Measurements from ENCODE around the gene CLDN14. TPM values are rescaled to one million over a fixed set of nuclear protein-coding genes. Genes with fewer than 3 reads are reported as not detected.

CLDN14 gene
- total RNA-seq, 4 donors from 2014 or later: 0.20 TPM; not detected in 3

- Histone ChIP-seq H3K4me3 (no peak overlapping the region), H3K27ac (no peak overlapping the region), H3K27me3 (no peaks in the 10 kb centered on the region), H3K36me3 (no peaks in the 10 kb centered on the region), H3K4me1 (peaks cover 0 to 6% of the 10 kb centered on the region in 2 donors), H3K9me3 (no peaks in the 10 kb centered on the region)
- DNase-seq: no peak
- in situ Hi-C loops (cut with MboI; ENCODE audit: low sequenced_read_pairs in 4 of 4) (no loop called here), intact Hi-C loops (cut with DNase I; ENCODE audit: low total_unique reads) (no loop called here)
- no peak for TF ChIP-seq POLR2A (IDR thresholded peaks at IDR 0.05)
- TF ChIP-seq CTCF (IDR thresholded peaks at IDR 0.05 in 4 of 5, conservative IDR thresholded peaks at IDR 0.05 in 1 of 5): no peak
- ATAC-seq: no peak
Observed at GRCh38 chr21:36482181-36482580, 2.3 kb upstream of the CLDN14 start.

- Histone ChIP-seq H3K27me3 (no peaks in the 10 kb centered on the region), H3K4me3 (no peak overlapping the region), H3K9me3 (no peaks in the 10 kb centered on the region), H3K27ac (no peak overlapping the region), H3K4me1 (peaks cover 0 to 6% of the 10 kb centered on the region in 2 donors), H3K36me3 (no peaks in the 10 kb centered on the region)
- TF ChIP-seq CTCF (IDR thresholded peaks at IDR 0.05 in 4 of 5, conservative IDR thresholded peaks at IDR 0.05 in 1 of 5): no peak
- TF ChIP-seq POLR2A (IDR thresholded peaks at IDR 0.05): no peak
- DNase-seq (no peak), ATAC-seq (no peak)
- in situ Hi-C loops (cut with MboI; ENCODE audit: low sequenced_read_pairs in 4 of 4): no loop called here
- intact Hi-C loops (cut with DNase I; ENCODE audit: low total_unique reads): no loop called here
Observed at GRCh38 chr21:36481639-36482038, 1.7 kb upstream of the CLDN14 start.

GRCh38 chr21:36480618-36481017 lies 696 bp upstream of the CLDN14 start:
- TF ChIP-seq CTCF (IDR thresholded peaks at IDR 0.05 in 4 of 5, conservative IDR thresholded peaks at IDR 0.05 in 1 of 5) (no peak), POLR2A (IDR thresholded peaks at IDR 0.05) (no peak)
- H3K9me3 ChIP-seq: no peaks in the 10 kb centered on the region
- no peak for ATAC-seq

GRCh38 chr21:36478941-36479340 lies 981 bp downstream of the CLDN14 start:
- no peak overlapping the region for H3K27ac ChIP-seq
- TF ChIP-seq POLR2A (IDR thresholded peaks at IDR 0.05): no peak
- ATAC-seq (no peak), DNase-seq (no peak)
- H3K36me3 ChIP-seq: no peaks in the 10 kb centered on the region
- no peak overlapping the region for H3K4me3 ChIP-seq
- H3K27me3 ChIP-seq: no peaks in the 10 kb centered on the region
- no peaks in the 10 kb centered on the region for H3K9me3 ChIP-seq
- H3K4me1 ChIP-seq: peaks cover 0 to 6% of the 10 kb centered on the region in 2 donors
- intact Hi-C loops (cut with DNase I; ENCODE audit: low total_unique reads) (no loop called here), in situ Hi-C loops (cut with MboI; ENCODE audit: low sequenced_read_pairs in 4 of 4) (no loop called here)

More at GRCh38 chr21:36480618-36481017, 696 bp upstream of the CLDN14 start:
- no peak for DNase-seq
- H3K27me3 ChIP-seq: no peaks in the 10 kb centered on the region
- H3K36me3 ChIP-seq: no peaks in the 10 kb centered on the region
- intact Hi-C loops (cut with DNase I; ENCODE audit: low total_unique reads): no loop called here
- H3K4me3 ChIP-seq: no peak overlapping the region
- in situ Hi-C loops (cut with MboI; ENCODE audit: low sequenced_read_pairs in 4 of 4): no loop called here
- peaks cover 0 to 6% of the 10 kb centered on the region in 2 donors for H3K4me1 ChIP-seq
- no peak overlapping the region for H3K27ac ChIP-seq

GRCh38 chr21:36478207-36478701 lies 1.7 kb downstream of the CLDN14 start:
- TF ChIP-seq POLR2A (IDR thresholded peaks at IDR 0.05) (no peak), CTCF (IDR thresholded peaks at IDR 0.05 in 4 of 5, conservative IDR thresholded peaks at IDR 0.05 in 1 of 5) (no peak)
- Histone ChIP-seq H3K27ac (no peak overlapping the region), H3K4me1 (peaks cover 0 to 6% of the 10 kb centered on the region in 2 donors), H3K9me3 (no peaks in the 10 kb centered on the region), H3K27me3 (no peaks in the 10 kb centered on the region), H3K4me3 (no peak overlapping the region), H3K36me3 (no peaks in the 10 kb centered on the region)
- DNase-seq (no peak), ATAC-seq (no peak)
- intact Hi-C loops (cut with DNase I; ENCODE audit: low total_unique reads): no loop called here
- in situ Hi-C loops (cut with MboI; ENCODE audit: low sequenced_read_pairs in 4 of 4): no loop called here

All from gastrocnemius medialis (tissue), 4 donors.